Measurements from ENCODE around the gene PRDM2.

GRCh38 chr1:13817906-13818305, 117.9 kb downstream of the PRDM2 start:
- TF ChIP-seq CTCF (IDR thresholded peaks at IDR 0.05; ENCODE audit: poor library complexity) (no peak), EZH2 (IDR thresholded peaks at IDR 0.05; ENCODE audit: borderline replicate concordance) (no peak), EZH2phosphoT487 (IDR thresholded peaks at IDR 0.05; ENCODE audit: low read depth, severe bottlenecking, unreplicated experiment) (no peak)
